SK-N-SH treated with all-trans-retinoic acid at 6 μM for 48 hours (cell line): Measurements from ENCODE around the gene PPP6R2.
"Not testable (repeated sequence)": the region's sequence is repeated elsewhere in the genome, so short reads cannot be mapped to it uniquely, and the experiment has no call there.

Source experiments
- ATAC-seq: fragments of 200-7000 bp; cut with Tn5 transposase; 3 replicates; pipeline ENCODE4 v1.9.1; 2020; ENCODE audit warnings: mild to moderate bottlenecking, moderate library complexity
- BACH2 ChIP-seq: fragments of 250-450 bp; sonication (Bioruptor Pico); IDR thresholded peaks from 2 replicates; pipeline ENCODE4 v1.9.0; 2021; ENCODE audit warnings: mild to moderate bottlenecking, borderline replicate concordance
- CSDC2 ChIP-seq: fragments of 250-450 bp; sonication (Bioruptor Pico); IDR thresholded peaks from 2 replicates; pipeline ENCODE4 v1.5.0; 2020; ENCODE audit warnings: mild to moderate bottlenecking, moderate library complexity
- GLIS3 ChIP-seq: fragments of 250-450 bp; sonication (Bioruptor Pico); IDR thresholded peaks from 2 replicates; pipeline ENCODE4 v1.5.0; 2020; ENCODE audit warnings: mild to moderate bottlenecking, moderate library complexity
- ISL1 ChIP-seq: fragments of 250-450 bp; sonication (Bioruptor Pico); IDR thresholded peaks from 2 replicates; pipeline ENCODE4 v2.1.2; 2022; ENCODE audit warnings: mild to moderate bottlenecking, moderate library complexity
- OSR1 ChIP-seq: fragments of 250-450 bp; sonication (Bioruptor Pico); IDR thresholded peaks from 2 replicates; pipeline ENCODE4 v1.8.0; 2022; ENCODE audit warnings: moderate library complexity, mild to moderate bottlenecking, inconsistent platforms
- PPARA ChIP-seq: fragments of 250-450 bp; sonication (Bioruptor Pico); IDR thresholded peaks from 2 replicates; pipeline ENCODE4 v1.5.0; 2020; ENCODE audit warnings: mild to moderate bottlenecking, borderline replicate concordance
- SNAI2 ChIP-seq: fragments of 250-450 bp; sonication (Bioruptor Pico); IDR thresholded peaks from 2 replicates; pipeline ENCODE4 v1.5.0; 2020; ENCODE audit warnings: mild to moderate bottlenecking, moderate library complexity
- TCF4 ChIP-seq: fragments of 250-450 bp; sonication (Bioruptor Pico); IDR thresholded peaks from 2 replicates; pipeline ENCODE4 v1.8.0; 2021; ENCODE audit warnings: mild to moderate bottlenecking, moderate library complexity, borderline replicate concordance
- TOX ChIP-seq: fragments of 250-450 bp; sonication (Bioruptor Pico); IDR thresholded peaks from 2 replicates; pipeline ENCODE4 v1.8.0; 2021; ENCODE audit warnings: mild to moderate bottlenecking, moderate library complexity, borderline replicate concordance
- ZC3H10 ChIP-seq: fragments of 250-450 bp; sonication (Bioruptor Pico); IDR thresholded peaks from 2 replicates; pipeline ENCODE4 v1.5.1; 2021; ENCODE audit warnings: mild to moderate bottlenecking, moderate library complexity
- ZFP3 ChIP-seq: fragments of 250-450 bp; sonication (Bioruptor Pico); IDR thresholded peaks from 2 replicates; pipeline ENCODE4 v1.5.0; 2020; ENCODE audit warnings: mild to moderate bottlenecking, moderate library complexity
- ZFP30 ChIP-seq: fragments of 450-650 bp; formaldehyde crosslinking; IDR thresholded peaks from 2 replicates; pipeline ENCODE4 v1.5.0; 2022; ENCODE audit warnings: mild to moderate bottlenecking, moderate library complexity
- ZNF565 ChIP-seq: fragments of 450-650 bp; formaldehyde crosslinking; conservative IDR thresholded peaks from 2 replicates; pipeline ENCODE4 v1.5.0; 2020; ENCODE audit warnings: low read depth, mild to moderate bottlenecking, moderate library complexity
- ZNF8 ChIP-seq: fragments of 450-650 bp; formaldehyde crosslinking; IDR thresholded peaks from 2 replicates; pipeline ENCODE4 v1.5.0; 2020; ENCODE audit warnings: mild to moderate bottlenecking, moderate library complexity
- TF ChIP-seq, protein P1 (sequence below): fragments of 250-450 bp; sonication (Bioruptor Pico); IDR thresholded peaks from 2 replicates; pipeline ENCODE4 v1.5.0; 2020; ENCODE audit warnings: mild to moderate bottlenecking, moderate library complexity
- TF ChIP-seq, protein P2 (sequence below): fragments of 250-450 bp; sonication (Bioruptor Pico); IDR thresholded peaks from 2 replicates; pipeline ENCODE4 v1.5.1; 2021; ENCODE audit warnings: mild to moderate bottlenecking, moderate library complexity
- TF ChIP-seq, protein P3 (sequence below): fragments of 250-450 bp; sonication (Bioruptor Pico); IDR thresholded peaks from 2 replicates; pipeline ENCODE4 v1.5.1; 2020; ENCODE audit warnings: low read depth, mild to moderate bottlenecking, moderate library complexity
- TF ChIP-seq, protein P4 (sequence below): fragments of 250-450 bp; sonication (Bioruptor Pico); IDR thresholded peaks from 2 replicates; pipeline ENCODE4 v1.8.0; 2020; ENCODE audit warnings: mild to moderate bottlenecking, moderate library complexity, borderline replicate concordance

PPP6R2 gene

DNA sequence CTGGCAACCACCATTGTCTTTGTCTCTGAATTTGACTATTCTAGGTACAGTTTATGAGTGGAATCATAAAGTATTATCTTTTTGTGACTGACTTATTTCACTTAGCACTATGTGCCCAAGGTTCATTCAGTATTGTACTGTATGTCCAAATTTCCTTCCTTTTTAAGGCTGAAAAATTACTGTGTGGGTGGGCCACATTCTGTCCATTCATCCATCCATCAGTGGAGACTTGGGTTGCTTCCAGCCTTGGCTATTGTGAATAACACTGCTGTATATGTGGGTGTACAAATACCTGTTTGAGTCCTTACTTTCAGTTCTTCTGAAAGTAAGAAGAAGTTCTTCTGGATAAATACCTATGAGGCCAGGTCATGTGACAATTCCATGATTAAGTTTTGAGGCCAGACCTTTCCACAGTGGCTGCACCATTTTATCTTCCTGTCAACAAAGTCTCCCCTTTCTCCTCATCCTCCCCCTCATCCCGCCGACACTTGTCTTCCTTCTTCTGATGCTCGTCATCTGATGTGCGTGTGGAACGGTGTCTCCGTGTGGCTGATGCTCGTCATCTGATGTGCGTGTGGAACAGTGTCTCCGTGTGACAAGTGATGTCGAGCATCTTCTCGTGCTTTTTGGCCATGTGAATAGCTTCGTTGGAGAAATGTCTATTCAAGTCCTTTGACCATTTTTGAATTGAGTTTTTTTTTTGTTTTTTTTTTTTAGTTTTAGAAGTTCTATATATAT is 82.2 kb downstream of the PPP6R2 start:
- no peak for TF ChIP-seq ZNF8 (CRISPR knock-in tag)
- TF ChIP-seq, protein P1, sequence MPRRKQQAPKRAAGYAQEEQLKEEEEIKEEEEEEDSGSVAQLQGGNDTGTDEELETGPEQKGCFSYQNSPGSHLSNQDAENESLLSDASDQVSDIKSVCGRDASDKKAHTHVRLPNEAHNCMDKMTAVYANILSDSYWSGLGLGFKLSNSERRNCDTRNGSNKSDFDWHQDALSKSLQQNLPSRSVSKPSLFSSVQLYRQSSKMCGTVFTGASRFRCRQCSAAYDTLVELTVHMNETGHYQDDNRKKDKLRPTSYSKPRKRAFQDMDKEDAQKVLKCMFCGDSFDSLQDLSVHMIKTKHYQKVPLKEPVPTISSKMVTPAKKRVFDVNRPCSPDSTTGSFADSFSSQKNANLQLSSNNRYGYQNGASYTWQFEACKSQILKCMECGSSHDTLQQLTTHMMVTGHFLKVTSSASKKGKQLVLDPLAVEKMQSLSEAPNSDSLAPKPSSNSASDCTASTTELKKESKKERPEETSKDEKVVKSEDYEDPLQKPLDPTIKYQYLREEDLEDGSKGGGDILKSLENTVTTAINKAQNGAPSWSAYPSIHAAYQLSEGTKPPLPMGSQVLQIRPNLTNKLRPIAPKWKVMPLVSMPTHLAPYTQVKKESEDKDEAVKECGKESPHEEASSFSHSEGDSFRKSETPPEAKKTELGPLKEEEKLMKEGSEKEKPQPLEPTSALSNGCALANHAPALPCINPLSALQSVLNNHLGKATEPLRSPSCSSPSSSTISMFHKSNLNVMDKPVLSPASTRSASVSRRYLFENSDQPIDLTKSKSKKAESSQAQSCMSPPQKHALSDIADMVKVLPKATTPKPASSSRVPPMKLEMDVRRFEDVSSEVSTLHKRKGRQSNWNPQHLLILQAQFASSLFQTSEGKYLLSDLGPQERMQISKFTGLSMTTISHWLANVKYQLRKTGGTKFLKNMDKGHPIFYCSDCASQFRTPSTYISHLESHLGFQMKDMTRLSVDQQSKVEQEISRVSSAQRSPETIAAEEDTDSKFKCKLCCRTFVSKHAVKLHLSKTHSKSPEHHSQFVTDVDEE (CRISPR knock-in tag) = no peak
- TF ChIP-seq GLIS3 (CRISPR knock-in tag) = no peak
- TF ChIP-seq ZC3H10 (CRISPR knock-in tag) = no peak
- TF ChIP-seq OSR1 = no peak
- TF ChIP-seq, protein P2, sequence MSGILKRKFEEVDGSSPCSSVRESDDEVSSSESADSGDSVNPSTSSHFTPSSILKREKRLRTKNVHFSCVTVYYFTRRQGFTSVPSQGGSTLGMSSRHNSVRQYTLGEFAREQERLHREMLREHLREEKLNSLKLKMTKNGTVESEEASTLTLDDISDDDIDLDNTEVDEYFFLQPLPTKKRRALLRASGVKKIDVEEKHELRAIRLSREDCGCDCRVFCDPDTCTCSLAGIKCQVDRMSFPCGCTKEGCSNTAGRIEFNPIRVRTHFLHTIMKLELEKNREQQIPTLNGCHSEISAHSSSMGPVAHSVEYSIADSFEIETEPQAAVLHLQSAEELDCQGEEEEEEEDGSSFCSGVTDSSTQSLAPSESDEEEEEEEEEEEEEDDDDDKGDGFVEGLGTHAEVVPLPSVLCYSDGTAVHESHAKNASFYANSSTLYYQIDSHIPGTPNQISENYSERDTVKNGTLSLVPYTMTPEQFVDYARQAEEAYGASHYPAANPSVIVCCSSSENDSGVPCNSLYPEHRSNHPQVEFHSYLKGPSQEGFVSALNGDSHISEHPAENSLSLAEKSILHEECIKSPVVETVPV = no peak
- TF ChIP-seq CSDC2 = no peak
- TF ChIP-seq, protein P3, sequence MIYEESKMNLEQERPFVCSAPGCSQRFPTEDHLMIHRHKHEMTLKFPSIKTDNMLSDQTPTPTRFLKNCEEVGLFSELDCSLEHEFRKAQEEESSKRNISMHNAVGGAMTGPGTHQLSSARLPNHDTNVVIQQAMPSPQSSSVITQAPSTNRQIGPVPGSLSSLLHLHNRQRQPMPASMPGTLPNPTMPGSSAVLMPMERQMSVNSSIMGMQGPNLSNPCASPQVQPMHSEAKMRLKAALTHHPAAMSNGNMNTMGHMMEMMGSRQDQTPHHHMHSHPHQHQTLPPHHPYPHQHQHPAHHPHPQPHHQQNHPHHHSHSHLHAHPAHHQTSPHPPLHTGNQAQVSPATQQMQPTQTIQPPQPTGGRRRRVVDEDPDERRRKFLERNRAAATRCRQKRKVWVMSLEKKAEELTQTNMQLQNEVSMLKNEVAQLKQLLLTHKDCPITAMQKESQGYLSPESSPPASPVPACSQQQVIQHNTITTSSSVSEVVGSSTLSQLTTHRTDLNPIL = no peak
- TF ChIP-seq TCF4 (CRISPR knock-in tag) = no peak
- TF ChIP-seq ZFP3 (CRISPR knock-in tag) = no peak
- no peak for TF ChIP-seq PPARA (CRISPR knock-in tag)
- TF ChIP-seq, all 23 proteins: peak for 0
- ATAC-seq = no peak

DNA sequence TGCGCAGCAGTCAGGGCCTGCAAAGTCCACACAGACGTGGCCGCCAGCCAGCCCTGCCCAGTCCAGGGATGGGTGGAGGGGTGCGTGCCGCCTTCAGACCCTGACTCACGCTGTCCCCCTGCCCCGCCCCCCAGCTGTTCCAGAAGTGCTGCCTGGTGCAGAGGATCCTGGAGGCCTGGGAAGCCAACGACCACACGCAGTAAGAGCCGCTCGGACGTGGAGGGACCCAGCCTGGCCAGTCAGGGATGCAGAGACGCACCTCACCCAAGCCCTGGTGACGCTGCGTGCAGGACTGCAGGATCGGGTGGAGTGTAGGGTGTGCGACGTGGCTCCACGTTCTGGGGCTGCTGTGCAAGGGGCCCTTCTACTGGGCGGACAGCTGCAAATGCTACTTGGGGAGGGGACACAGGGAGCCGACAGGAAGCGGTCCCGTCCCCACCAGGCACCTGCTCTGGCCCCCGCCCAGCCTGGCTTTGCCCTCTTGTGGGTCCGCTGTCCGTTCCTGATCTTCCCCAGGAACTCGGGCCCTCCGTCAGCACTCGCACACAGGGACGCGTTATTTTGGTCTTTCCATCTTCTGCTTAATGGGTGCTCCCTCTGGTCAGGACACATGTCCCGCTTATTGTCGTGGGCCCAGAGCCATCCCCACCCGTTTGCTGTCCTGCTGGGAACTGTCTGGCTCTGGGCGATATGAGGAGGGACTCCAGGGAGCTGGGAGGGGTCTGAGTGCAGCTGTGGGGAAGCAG is 89.2 kb downstream of the PPP6R2 start:
- no peak for ATAC-seq
- TF ChIP-seq TCF4 (CRISPR knock-in tag) = no peak
- TF ChIP-seq ZNF565 (CRISPR knock-in tag) = no peak
- no peak for TF ChIP-seq BACH2
- TF ChIP-seq, protein P3 = no peak
- no peak for TF ChIP-seq ISL1 (CRISPR knock-in tag)

DNA sequence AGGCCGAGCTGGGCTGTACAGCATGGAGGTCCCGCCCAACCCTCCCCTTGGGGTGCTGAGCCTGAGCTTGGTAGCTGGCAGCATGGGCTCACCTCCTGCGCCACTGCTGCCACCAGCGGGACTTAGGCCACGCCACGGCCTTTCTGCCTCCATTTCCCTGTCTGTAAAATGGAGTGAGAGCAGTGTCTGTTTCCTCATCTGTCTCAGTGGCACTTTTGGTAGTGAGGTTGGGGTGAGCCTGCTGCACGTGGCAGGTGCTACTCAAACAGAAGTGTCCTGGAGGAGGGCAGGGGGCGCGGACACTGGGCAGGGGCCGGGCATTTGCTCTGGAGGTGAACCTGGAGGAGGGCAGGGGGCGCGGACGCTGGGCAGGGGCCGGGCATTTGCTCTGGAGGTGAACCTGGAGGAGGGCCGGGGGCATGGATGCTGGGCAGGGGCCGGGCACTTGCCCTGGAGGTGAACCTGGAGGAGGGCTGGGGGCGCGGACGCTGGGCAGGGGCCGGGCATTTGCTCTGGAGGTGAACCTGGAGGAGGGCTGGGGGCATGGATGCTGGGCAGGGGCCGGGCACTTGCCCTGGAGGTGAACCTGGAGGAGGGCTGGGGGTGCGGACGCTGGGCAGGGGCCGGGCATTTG is 89.9 kb downstream of the PPP6R2 start:
- ATAC-seq = not testable (repeated sequence)

DNA sequence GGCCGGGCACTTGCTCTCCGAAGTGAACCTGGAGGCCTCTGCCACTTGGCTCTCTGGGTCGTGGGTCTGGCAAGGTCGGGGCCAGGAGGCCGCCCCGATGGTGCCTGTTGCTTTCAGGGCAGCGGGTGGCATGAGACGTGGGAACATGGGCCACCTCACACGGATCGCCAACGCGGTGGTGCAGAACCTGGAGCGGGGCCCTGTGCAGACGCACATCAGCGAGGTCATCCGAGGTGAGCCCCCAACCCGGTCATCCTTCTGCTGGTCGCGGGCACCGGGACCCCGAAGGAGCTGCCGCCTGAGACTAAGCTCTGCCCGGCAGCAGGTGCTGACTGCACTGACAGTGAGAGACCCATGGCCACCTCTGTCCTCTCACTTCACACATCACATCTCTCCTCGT is 91.7 kb downstream of the PPP6R2 start:
- ATAC-seq = no peak
- no peak for TF ChIP-seq ZFP30 (CRISPR knock-in tag)
- TF ChIP-seq ISL1 (CRISPR knock-in tag) = no peak
- no peak for TF ChIP-seq ZFP3 (CRISPR knock-in tag)
- no peak for TF ChIP-seq OSR1
- TF ChIP-seq, protein P3 = no peak
- TF ChIP-seq, protein P2 = no peak
- TF ChIP-seq GLIS3 (CRISPR knock-in tag) = no peak
- TF ChIP-seq SNAI2 (CRISPR knock-in tag) = no peak
- TF ChIP-seq BACH2 = no peak
- no peak for TF ChIP-seq ZNF8 (CRISPR knock-in tag)
- no peak for TF ChIP-seq PPARA (CRISPR knock-in tag)
- TF ChIP-seq, protein P4, sequence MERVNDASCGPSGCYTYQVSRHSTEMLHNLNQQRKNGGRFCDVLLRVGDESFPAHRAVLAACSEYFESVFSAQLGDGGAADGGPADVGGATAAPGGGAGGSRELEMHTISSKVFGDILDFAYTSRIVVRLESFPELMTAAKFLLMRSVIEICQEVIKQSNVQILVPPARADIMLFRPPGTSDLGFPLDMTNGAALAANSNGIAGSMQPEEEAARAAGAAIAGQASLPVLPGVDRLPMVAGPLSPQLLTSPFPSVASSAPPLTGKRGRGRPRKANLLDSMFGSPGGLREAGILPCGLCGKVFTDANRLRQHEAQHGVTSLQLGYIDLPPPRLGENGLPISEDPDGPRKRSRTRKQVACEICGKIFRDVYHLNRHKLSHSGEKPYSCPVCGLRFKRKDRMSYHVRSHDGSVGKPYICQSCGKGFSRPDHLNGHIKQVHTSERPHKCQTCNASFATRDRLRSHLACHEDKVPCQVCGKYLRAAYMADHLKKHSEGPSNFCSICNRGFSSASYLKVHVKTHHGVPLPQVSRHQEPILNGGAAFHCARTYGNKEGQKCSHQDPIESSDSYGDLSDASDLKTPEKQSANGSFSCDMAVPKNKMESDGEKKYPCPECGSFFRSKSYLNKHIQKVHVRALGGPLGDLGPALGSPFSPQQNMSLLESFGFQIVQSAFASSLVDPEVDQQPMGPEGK (CRISPR knock-in tag) = no peak
- TF ChIP-seq TOX (CRISPR knock-in tag) = no peak
